ENCODE measurements around the gene CCDC116.

DNA sequence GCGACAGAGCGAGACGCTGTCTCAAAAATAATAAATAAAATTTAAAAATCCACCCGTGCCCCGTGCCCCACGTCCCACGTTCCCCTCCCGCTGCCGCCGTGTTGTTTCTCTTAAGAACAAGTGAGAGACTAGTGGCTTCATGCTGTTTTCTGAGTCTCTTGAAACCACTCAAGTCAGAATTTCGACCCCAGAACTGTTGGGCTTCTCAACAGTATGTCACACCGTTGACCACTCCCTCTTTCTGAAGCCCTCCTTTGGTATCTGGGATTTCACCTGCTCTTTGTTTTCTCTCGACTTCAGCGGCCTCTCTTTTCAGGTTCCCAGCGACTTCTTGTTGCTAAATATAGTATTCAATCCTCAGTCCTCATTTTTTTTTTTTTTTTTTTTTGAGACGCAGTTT lies 34.2 kb downstream of the CCDC116 start:
- TF ChIP-seq, protein P1, sequence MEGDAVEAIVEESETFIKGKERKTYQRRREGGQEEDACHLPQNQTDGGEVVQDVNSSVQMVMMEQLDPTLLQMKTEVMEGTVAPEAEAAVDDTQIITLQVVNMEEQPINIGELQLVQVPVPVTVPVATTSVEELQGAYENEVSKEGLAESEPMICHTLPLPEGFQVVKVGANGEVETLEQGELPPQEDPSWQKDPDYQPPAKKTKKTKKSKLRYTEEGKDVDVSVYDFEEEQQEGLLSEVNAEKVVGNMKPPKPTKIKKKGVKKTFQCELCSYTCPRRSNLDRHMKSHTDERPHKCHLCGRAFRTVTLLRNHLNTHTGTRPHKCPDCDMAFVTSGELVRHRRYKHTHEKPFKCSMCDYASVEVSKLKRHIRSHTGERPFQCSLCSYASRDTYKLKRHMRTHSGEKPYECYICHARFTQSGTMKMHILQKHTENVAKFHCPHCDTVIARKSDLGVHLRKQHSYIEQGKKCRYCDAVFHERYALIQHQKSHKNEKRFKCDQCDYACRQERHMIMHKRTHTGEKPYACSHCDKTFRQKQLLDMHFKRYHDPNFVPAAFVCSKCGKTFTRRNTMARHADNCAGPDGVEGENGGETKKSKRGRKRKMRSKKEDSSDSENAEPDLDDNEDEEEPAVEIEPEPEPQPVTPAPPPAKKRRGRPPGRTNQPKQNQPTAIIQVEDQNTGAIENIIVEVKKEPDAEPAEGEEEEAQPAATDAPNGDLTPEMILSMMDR (IDR thresholded peaks at IDR 0.05) = no peak
- TF ChIP-seq POLR2A (IDR thresholded peaks at IDR 0.05) (no peak), POLR2AphosphoS5 (IDR thresholded peaks at IDR 0.05) (no peak), EP300 (IDR thresholded peaks at IDR 0.05) (no peak)
